ENCODE data around the gene BRSK1.

BRSK1 gene

DNA sequence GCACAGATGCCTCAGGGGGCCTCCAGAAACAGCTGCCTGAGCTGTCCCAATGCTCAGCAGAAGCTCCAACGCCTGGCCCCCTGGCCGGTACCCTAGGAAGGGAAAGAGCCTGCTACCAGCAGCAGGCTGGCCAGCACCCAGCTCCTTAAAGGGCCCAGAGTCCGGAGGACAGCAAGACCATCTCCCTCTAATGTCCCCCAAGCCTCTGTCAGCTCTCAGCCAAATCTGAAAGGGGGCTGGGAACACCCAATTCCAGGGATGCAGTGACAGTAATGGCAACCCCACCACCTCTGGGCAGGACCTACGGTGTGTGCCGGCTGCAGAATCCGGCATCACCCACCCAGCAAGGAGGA lies 29.2 kb upstream of the BRSK1 start:
- DNase-seq = no peak

DNA sequence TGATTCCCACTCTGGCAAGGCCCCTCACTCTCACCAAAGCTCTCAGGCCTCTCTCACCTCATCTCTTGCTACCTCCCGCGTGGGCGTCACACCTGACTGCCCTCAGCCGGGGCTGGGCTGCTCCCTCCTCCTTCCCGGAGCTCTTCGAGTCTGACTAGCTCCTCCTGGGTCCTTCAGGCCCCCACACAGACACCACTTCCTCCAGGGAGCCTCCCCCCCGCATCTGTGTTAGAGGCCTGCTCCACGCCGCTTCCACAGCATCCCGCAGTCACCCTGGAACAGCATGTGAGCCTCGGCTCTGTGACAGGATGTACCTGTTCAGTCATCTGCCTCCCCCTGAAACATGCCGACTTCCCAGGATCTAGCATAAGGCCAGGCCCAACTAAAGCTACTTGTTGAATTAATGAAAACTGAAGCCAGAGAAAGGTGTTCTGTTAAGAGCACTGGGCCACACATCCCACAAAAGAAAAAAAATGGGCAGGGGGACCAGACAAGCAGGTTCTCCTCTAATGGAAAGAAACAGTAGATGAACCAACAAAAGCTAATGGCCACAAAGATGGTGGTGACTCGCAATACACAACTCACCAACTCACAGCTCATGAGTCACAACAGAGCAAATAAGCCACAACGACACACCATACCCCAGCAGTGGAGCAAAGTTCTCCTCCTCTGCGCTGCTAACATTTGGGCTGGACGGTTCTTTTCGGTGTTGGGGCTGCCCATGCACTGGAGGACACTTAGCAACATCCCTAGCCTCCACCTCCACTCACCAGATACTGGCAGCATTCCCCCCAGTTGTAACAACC lies 28.0 kb upstream of the BRSK1 start:
- no peak for DNase-seq

DNA sequence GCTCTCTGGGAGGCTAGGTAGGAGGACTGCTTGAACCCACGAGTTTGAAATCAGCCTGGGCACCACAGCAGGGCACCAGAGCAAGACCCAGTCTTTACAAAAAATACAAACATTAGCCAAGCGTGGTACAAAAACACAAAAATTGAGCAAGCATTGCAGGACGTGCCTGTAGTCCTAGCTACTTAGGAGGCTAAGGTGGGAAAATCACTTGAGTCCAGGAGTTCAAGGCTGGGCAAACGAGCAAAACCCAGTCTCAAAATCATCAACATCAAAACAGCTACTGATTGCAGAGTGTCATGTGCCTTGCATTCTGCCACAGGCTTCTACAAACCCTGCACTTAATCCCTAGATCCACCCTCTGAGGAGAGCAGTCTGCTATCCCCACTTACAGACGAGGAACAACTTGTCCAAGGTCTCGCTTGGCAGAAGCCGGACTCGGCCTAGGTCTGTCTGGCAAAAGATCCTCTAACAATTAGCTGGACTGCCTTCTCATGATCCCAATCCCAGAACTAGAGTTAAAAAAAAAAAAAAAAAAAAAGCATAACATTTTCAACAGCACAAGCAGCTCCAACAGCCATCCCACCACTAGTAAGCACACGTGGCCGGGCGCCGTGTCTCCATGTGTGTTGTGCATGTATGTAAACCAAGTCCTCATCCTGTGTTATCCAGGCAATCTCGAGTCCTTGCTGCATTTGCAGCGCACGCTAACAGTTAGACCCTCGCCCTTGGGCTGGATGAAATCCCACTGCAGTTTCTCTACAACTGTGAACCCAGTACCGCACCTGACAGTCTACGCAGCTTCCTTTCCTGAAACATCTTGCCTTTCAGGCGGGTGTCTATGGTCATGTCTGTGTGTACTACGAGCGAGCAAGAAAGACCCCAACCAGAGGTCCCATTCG lies 27.0 kb upstream of the BRSK1 start:
- DNase-seq = no peak

DNA sequence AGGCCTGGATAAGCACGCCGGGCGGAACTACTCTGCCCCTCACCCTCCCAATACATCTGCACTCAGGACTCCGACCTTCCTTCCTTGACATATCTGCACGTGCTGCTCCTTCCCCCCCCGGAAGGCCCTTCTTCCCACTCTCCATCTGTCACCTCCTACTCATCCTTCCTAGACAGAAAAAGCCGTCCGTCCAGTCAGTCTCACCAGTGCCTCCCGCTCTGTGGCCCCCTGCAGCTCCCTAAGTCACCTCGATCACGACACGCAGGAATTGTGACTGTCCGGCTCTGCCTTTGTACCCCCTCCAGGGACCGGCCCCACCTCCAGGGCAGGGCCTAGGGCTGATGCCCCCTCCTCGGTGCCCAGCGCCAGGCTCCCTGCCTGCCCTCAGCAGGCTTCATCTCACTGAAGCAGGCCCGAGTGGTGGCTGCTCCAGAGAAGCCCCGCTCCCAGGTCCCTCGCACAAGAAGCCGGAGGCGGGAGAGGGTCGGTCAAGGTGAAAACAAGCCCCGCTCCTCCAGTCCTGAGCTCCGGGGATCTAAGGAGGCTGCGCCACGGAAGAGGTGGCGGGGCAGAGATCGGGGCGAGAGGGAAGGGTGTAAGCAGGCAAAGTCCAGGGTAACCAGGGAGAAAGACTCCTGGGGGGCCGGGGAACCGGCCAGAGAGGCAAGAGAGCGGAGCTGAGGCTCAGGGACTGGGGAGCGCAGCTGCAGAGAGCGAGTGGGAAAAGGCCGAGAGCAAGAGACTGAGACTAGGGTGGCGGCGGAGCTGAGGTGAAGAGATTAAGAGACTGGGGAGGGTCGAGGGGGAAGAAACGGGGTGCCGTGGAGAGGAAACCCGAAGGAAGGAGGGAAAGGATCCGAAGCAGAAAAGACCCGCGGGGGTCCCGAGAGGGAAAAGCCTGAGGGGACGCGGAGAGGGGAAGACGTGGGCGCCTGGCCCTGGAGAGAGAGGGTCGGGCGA lies 26.1 kb upstream of the BRSK1 start:
- no peak for DNase-seq

DNA sequence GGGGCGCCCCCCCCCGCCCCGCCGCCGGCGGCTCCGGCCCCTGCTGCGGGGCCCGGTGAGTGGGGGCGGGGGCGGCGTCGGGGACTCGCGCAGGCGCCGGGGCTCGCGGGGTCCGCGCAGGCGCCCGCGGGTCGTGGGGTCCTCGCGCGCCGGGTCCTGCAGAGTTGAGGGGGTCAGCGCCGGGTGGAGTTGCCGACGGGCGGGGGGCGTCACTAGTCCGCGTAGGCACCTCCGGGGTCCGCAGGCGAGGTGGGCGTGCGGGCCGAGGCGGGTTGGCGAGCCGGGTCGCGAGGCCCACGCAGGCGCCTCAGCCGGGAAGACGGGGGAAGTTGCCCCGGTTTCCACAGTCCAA lies 25.3 kb upstream of the BRSK1 start:
- DNase-seq = no peak

DNA sequence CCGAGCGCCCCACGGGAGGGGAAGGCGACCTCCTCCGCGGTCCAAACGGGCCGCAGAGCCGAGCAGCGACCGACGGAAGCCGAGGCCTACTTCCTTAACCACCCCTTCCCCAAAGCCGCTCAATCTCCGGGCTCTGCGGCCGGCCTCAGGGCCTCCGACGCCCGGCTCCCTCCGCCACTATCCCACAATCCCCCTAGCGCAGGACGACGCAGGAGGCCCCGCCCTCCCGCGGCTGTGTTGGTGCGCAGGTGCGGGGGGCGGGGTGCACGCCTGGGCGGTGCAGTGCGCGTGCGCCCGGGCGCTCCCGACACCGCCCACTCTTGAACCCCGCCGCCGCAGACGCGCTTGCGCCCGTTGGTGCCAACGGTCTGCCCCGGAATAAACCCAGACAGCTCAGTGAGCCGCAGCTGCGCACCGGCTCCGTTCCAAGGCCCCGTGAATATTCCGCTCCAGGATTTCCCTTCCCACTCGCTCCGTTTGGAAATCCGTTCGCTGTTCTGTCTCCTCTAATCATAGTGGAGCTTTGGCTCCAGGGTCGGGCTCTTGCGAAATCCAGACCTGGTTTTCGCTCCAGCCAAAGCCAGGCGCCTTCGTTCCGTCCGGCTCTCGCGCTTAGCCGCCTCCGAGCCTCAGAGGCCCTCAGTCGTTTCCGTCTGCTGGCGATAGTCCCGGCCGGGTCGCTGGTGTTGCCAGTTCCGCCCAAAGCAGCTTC lies 24.8 kb upstream of the BRSK1 start, which contains the start of gene PPP6R1:
Gene PPP6R1, minus strand, starts transcription at position 190 of the 712 bp plus-strand sequence. CDS start 11,914 bp downstream, outside the sequence.
- peak; percentile 90 for DNase-seq

DNA sequence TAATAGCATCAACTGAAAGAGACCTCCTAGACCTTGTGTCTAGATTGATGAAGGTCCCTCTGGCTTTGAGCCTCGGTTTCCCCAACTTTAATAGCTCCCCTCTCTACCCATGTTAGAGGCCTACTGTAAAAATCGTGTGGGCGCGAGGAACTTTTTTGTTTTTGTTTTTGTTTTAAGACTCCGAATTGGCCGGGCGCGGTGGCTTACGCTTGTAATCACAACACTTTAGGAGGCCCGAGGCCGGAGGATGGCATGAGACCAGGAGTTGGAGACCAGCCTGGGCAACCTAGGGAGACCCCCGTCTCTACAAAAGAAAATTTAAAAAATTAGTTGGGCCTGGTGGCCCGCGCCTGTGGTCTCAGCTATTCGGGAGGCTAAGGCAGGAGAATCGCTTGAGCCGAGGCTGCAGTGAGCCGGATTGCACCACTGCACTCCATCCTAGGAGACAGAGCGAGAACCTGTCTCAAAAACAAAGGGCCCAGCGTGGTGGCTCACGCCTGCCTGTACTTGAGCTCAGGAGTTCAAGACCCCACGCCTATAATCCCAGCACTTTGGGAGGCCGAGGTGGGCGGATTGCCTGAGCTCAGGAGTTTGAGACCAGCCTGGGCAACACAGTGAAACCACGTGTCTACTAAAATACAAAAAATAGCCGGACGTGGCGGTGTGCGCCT lies 24.1 kb upstream of the BRSK1 start:
- DNase-seq = no peak

DNA sequence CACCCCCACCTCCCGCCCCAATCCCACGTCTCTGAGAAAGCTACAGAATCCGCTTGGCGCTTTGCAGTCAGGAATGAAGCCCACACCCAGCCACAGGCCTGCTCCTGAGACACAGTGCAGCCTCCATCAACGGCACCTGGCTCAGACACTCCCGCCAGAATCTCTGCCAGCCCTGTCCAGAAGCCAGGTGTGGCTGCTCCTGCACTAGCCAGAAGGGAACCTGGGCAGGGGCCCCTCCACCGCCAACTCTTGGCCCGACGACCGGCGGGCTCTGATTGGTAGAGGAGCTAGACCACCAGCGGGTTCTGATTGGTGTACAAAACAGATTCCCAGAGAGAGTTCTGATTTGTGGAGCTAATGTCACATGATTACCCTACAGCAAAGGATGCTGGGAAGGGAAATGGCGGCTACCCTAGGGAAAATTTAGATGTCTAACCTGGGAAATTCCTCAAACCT lies 22.1 kb upstream of the BRSK1 start:
- DNase-seq = no peak

DNA sequence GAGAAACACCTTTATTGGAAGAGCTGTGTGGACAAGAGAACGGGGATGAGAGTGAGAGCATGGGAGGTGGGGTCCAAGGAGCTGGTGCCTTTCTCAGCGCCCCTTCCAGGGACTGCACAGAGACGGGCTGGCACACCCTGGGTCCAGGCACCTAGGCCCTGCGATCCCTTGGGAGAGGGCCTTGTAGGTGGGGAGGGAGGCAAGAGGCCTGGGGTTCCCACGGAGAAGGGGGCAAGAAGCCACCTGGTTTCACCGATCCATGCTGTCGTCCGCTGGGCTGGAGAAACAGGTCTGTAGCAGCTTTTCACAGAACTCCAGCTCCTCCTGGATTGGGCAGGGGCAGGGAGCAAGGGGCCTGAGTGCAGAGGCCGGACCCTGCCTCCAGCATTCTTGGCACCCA lies 21.4 kb upstream of the BRSK1 start:
- no peak for DNase-seq

DNA sequence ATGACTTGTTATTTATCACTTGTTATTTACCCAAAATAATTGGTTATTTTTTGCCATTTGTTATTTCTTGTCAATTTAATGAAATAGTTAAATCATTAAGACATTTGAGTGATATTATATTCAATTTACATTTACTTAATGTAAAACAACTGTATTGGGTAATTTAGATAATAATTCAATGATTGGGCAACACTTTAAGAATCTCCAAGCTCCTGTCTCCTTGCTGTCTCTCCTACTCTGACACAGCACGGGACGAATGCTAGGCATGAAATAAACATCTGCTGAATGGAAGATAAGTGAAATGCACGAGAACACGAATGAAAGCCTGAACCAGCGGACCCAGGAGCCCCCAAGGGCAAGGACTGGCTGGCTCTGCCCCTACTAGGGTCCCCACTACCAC lies 19.3 kb upstream of the BRSK1 start:
- DNase-seq = no peak

DNA sequence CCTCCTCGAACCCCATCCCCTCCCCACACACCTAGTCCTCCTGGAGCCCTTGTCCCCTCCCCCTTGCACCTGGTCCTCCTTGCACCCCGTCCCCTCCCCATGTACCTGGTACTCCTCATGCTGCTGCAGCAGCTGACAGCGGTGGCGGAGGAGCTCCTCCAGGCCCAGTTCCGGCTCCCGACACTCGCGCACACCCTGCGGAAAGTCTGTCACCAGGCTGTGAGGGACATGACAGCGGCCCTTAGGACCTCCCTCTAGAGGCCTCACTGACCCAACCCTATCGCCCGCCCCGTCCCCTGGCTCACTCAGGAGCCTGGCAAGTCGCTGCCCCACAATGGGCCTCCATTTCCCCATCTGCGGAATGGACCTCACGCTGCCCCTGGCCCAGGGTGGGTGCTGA lies 18.6 kb upstream of the BRSK1 start:
- no peak for DNase-seq

DNA sequence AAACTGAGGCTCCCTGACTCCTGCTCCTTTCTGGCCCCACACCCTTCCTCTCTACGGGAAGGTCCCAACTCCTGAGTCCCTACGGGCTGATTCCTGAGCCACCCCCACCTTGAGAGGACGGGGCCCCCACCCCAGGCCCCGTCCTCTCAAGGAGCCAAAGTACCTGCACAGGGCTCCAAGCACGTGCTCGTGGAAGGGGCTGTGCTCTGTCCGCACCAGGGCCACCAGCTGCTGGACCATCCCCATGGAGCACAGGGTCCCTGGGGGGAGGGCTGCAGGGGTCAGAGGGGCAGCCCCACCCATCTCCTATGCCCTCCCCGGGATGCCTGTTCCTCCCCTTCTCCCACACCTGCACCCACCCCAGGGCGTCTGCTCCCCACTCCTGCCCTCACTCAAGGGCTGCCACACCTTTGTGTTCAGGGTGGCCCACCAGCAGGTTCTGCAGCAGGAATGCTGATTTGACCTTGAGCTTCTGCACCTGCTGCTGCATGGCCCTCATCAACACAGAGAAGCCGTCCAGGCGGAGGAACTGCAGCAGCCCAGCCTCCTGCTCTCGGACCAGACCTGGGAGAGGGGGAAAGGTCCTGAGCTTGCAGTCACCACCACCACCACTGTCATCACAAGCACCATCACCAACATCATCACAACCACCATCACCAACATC lies 17.9 kb upstream of the BRSK1 start:
- no peak for DNase-seq

DNA sequence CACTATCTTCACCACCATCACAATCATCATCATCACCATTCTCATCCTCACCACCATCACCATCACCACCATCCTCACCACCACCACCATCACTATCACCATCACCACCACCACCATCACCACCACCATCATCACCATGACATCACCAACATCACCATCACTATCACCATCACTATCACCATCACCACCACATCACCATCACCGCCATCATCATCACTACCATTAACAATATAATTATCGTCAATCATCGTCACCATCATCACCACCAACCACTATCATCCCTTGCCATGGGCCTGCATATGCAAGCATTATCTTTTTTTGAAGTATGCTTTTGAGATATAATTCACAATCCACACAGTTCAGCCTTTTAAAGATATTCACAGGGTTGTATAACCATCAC lies 17.4 kb upstream of the BRSK1 start:
- DNase-seq = no peak

DNA sequence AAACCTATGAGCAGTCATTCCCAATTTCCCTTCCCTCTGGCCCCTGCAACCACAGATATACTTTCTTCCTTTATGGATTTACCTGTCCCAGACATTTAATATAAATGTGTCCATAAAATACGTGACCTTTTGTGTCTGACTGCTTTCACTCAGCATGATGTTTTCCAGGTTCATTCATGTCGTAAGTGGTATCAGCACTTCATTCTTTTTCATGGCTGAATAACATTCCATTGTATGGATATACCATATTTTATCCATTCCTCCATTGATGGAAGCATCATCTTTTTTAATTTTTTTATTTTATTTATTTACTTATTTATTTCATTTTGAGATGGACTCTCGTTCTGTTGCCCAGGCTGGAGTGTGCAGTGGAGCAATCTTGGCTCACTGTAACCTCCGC lies 17.0 kb upstream of the BRSK1 start:
- no peak for DNase-seq

DNA sequence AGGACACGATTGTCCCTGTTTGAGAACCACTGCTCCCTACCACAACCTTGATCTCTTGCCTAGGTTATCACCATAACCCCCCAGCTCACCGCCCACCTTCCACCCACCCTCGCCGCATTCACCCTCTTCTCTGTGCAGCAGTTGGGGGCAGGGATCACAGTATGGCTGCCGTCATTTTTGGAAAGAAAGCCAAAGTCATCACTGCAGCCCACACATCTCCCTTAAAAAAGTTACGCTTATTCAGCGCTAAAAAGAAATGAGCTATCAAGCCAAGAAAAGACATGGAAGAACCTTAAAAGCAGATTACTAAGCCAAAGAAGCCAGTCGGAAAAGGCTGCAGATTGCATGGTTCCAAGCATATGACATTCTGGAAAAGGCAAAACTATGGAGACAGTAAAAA lies 14.5 kb upstream of the BRSK1 start:
- DNase-seq = no peak

DNA sequence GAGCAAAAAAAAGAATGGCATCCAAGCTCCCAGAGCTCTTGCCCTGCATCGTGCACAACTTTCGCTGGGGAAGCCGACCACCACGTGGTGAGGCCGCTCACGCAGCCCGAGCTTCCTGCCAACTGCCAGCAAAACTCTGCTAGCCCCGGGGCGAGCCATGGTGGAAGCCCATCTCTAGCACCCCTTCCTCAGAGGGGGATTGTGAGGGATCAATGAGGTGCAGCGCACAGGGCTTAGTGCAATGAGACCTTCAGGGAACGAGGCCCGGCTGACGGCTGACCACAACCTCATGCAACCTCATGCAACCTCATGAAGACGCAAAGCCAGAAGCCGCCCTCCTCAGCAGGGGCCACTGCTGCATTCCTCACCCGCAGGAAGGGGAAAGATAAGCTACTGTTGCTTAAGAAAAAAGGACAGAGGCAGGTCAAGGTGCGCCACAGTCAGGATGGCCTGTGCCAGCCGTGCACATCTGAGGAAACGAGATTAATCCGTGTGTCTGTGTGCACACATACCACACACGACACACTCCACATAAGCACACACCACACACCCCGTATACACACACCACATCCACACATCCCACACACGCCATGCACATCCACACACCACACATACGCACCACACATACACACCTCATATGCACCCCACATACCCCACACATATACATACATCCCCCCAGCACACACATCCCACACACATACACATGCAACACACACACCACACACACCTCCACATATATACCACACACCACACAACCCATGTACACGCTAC lies 13.4 kb upstream of the BRSK1 start:
- no peak for DNase-seq

DNA sequence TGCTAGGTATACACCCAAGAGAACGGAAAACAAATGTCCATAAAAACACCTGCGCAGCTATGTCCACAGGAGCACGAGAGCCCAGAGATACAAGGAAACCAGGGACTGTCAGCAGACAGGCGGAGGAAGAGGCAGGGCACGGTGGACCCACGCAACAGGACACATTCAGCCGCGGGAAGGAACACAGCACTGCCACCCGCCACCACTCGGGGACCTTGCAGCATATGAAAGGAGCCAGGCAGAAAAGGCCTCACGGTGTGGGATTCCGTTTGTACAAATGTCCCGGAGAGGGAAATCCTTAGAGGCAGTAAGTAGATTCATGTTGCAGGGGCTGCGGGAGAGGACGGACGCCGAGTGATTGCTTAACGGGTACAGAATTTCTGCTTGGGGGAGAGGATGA lies 11.7 kb upstream of the BRSK1 start:
- no peak for DNase-seq

DNA sequence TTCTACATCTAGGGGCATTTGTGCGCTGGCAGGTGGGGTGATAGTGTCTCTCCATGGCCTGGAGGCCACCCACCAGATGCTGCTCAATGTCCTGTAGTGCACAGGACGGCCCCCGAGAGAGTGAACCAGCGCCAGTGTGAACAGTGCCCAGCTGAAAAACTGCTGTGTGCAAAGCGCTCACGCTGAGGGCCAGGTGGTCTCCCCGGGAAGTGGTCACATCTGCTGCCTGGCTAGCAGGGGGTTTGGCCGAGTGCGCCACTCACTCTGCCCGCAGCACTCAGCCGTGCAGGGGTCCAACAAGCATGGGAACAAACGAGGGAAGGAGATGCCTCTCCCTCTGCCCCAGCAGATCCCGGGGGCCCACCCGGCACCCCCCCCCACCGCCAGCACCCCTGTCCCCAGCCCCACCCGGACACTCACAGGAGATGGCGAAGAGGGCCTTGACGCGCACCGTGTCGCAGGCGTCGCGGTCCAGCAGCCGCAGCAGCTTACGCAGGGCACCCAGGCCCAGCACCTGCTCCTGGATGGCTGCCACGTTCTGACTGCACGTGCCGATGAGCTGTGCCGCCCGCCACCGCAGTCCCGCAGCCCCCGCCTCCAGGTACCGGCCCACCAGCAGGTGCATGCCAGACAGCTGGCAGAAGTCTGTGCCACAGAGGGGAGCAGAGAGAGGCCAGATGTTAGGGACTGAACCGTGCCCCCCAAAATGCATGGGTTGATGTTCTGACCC lies 9.7 kb upstream of the BRSK1 start:
- DNase-seq = no peak

DNA sequence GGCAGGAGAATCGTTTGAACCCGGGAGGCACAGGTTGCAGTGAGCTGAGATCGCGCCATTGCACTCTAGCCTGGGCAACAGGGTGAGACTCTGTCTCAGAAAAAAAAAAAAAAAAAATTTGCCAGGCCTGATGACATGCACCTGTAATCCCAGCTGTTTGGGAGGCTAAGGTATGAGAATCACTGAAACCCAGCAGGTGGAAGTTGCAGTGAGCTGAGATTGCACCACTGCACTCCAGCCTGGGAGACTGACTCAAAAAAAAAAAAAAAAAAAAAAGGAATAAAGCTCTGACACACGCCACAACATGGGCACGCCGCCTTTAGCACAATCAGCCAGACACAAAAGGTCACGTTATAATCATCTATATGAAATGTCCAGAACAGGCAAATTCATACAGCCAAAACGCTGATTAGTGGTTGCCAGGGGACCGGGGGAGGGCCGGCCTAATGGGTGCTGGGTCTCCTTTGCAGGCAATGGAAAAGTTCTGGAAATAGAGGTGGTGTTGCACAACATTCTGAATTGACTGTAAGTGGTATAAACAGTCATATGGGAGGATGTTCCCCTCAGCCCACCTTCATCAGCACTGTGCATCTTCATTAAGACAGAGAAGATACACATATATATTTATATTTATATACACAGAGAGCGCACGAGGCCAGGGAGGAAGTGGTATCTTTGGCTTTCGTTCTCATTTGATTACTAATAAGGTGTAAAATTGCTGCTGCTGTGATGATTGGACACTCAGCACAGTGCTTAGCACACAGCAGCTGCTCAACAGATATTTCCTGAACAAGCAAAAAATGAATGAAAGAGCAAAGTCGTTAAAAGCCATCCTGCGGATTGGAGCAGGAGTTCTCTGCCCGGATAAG lies 7.7 kb upstream of the BRSK1 start:
- DNase-seq = no peak

All from activated effector memory CD4-positive, alpha-beta T cell treated with Interleukin-2 at 50 U/mL for 16 hours (primary cell).